HG02938 (cell line): Measurements from ENCODE around the gene SEC16A.

Experiments used
- ATAC-seq: cut with Tn5 transposase; IDR thresholded peaks from one replicate; pipeline ENCODE4 v1.9.1; 2021; ENCODE audit warnings: mild to moderate bottlenecking, moderate library complexity; ENCODE audit not compliant: unreplicated experiment

SEC16A gene

GRCh38 chr9:136519263-136520052, 36.6 kb upstream of the SEC16A start:
- no peak for ATAC-seq

- no peak for ATAC-seq
Measured at GRCh38 chr9:136518623-136519022, 35.8 kb upstream of the SEC16A start.

GRCh38 chr9:136517950-136518349, 35.1 kb upstream of the SEC16A start:
- no peak for ATAC-seq

GRCh38 chr9:136517012-136517743, 34.3 kb upstream of the SEC16A start:
- no peak for ATAC-seq

- ATAC-seq, result no peak
Measured at GRCh38 chr9:136516191-136516654, 33.4 kb upstream of the SEC16A start.

GRCh38 chr9:136515276-136515675, 32.4 kb upstream of the SEC16A start:
- ATAC-seq, result no peak

- ATAC-seq, result no peak
Measured at GRCh38 chr9:136514022-136514714, 31.3 kb upstream of the SEC16A start.

GRCh38 chr9:136513191-136513590, 30.4 kb upstream of the SEC16A start:
- no peak for ATAC-seq

- ATAC-seq, result no peak
Measured at GRCh38 chr9:136512651-136513071, 29.8 kb upstream of the SEC16A start.

- no peak for ATAC-seq
Measured at GRCh38 chr9:136511670-136512592, 29.1 kb upstream of the SEC16A start.

- no peak for ATAC-seq
Measured at GRCh38 chr9:136511144-136511669, 28.4 kb upstream of the SEC16A start.

GRCh38 chr9:136510561-136510960, 27.7 kb upstream of the SEC16A start:
- no peak for ATAC-seq

GRCh38 chr9:136509549-136509948, 26.7 kb upstream of the SEC16A start:
- no peak for ATAC-seq

GRCh38 chr9:136508729-136509500, 26.1 kb upstream of the SEC16A start:
- no peak for ATAC-seq

GRCh38 chr9:136507992-136508375, 25.1 kb upstream of the SEC16A start:
- ATAC-seq, result no peak

- no peak for ATAC-seq
Measured at GRCh38 chr9:136507221-136507991, 24.6 kb upstream of the SEC16A start.

- ATAC-seq, result no peak
Measured at GRCh38 chr9:136506425-136506824, 23.6 kb upstream of the SEC16A start.
